Mammary epithelial cell (primary cell): ENCODE measurements around the gene PCDHGB4.

ENCODE experiments used
- EZH2 ChIP-seq: IDR thresholded peaks from 2 replicates; pipeline ENCODE4 v1.6.1; 2012; ENCODE audit warnings: low read length, inconsistent platforms, borderline replicate concordance
- TF ChIP-seq, protein P1 (sequence below), 2 donors: IDR thresholded peaks in 1 of 2; conservative IDR thresholded peaks in 1 of 2; 2 replicates each; pipeline ENCODE4 v1.5.1; 2011 to 2012; ENCODE audit warnings: inconsistent platforms in 2 of 2, low read length in 2 of 2, mild to moderate bottlenecking in 2 of 2, control low read depth in 1 of 2, low read depth in 1 of 2; ENCODE audit not compliant: insufficient read depth in 1 of 2; ENCODE audit errors: extremely low read depth in 1 of 2

DNA sequence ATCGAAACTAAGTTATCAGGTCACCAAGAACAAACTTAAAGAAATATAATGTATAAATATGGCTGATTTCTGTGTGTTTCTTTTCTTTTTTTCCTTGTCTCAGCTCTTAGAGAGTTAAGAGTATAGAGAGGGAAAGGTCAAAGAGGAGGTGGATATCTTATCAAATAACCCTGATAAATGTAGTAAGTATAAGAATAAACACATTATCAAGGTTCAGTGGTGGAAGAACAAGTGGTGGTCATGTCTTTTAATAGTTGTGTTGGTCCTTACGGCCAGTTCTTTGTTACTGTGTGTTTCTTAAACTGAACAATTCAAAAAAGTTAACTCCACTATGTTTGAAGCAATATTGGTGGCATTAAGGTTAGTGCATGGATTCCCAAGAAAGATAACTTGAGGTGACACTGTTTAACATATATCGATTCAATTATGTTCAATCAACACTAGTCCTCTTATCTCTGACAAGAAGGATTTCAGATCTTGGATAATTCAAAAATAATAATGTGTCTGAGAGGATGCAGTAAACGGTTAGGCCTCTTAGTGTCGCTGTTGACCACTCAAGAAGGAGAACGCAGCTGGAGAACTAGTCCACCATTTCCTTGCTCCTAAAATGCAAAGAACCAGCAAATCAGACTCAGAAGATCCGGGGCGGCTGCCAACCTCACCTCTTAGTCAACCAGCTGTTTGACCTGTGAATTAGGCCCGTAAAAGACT lies 44.1 kb upstream of the PCDHGB4 start, which contains the start of gene PCDHGA3:
- TF ChIP-seq, protein P1, sequence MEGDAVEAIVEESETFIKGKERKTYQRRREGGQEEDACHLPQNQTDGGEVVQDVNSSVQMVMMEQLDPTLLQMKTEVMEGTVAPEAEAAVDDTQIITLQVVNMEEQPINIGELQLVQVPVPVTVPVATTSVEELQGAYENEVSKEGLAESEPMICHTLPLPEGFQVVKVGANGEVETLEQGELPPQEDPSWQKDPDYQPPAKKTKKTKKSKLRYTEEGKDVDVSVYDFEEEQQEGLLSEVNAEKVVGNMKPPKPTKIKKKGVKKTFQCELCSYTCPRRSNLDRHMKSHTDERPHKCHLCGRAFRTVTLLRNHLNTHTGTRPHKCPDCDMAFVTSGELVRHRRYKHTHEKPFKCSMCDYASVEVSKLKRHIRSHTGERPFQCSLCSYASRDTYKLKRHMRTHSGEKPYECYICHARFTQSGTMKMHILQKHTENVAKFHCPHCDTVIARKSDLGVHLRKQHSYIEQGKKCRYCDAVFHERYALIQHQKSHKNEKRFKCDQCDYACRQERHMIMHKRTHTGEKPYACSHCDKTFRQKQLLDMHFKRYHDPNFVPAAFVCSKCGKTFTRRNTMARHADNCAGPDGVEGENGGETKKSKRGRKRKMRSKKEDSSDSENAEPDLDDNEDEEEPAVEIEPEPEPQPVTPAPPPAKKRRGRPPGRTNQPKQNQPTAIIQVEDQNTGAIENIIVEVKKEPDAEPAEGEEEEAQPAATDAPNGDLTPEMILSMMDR (conservative IDR thresholded peaks at IDR 0.05 in 1 of 2, IDR thresholded peaks at IDR 0.05 in 1 of 2; ENCODE audit: extremely low read depth in 1 of 2, insufficient read depth in 1 of 2, low read depth in 1 of 2, low read length in 2 of 2): peak; percentile 56 to 59
- no peak for TF ChIP-seq EZH2
